HepG2 (cell line): ENCODE measurements around the gene DNAJB2. TPM values are rescaled to one million over a fixed set of nuclear protein-coding genes. Genes with fewer than 3 reads are reported as not detected.
A peak's percentile ranks its signal among the peaks of the same experiment; 100 is the strongest.

Source experiments
- ATAC-seq: fragments of 200-7000 bp; cut with Tn5 transposase; 3 replicates; pipeline ENCODE4 v1.9.1; 2020; ENCODE audit warnings: mild to moderate bottlenecking, moderate library complexity
- BruUV-seq: library from RNA; stranded (reverse); fragments of 400-500 nt; replicated peaks from 2 replicates; lab custom pipeline; 2021; lab: Mats Ljungman, UMichigan
- CTCF ChIA-PET: fragments of 300-600 bp; formaldehyde crosslinking; extraction: SDS; loops from one replicate; lab custom pipeline; 2021; ENCODE audit warnings: low total read pairs, inconsistent platforms, low intra/inter-chr PET ratio; lab: Yijun Ruan, JAX
- POLR2A ChIA-PET: fragments of 350-600 bp; sonication (Branson Sonifier 250); formaldehyde crosslinking; loops from one replicate; lab custom pipeline; 2020; ENCODE audit warnings: antibody characterized with exemption, inconsistent platforms; lab: Yijun Ruan, JAX
- DNase-seq: peaks from one replicate; pipeline ENCODE4 v3.0.0-alpha.2; 2015; ENCODE audit warnings: low spot score
- FAIRE-seq: peaks from 3 replicates; lab custom pipeline; 2011; peaks lifted over from hg19 to GRCh38; lab: Jason Lieb, UNC
- H2AFZ ChIP-seq: one replicate; pipeline ENCODE4 v1.6.1; 2011; ENCODE audit warnings: low read length, inconsistent platforms
- H3K27ac ChIP-seq: fragments of 300-600 bp; 3 replicates; pipeline ENCODE4 v1.8.0; 2011; ENCODE audit warnings: mixed run types, mild to moderate bottlenecking, mixed read lengths, low read length, inconsistent platforms; ENCODE audit not compliant: insufficient read depth; ENCODE audit errors: extremely low read length
- H3K27me3 ChIP-seq, 2 experiments: fragments of 200-600 bp in 1 of 2; 2 replicates in 1 of 2; 3 replicates in 1 of 2; pipeline versions ENCODE4 v1.6.0 to v1.8.0; 2011; ENCODE audit warnings: low read length in 2 of 2, mild to moderate bottlenecking in 2 of 2, moderate library complexity in 2 of 2, inconsistent platforms in 1 of 2; ENCODE audit not compliant: insufficient read depth in 2 of 2, control insufficient read depth in 1 of 2
- H3K36me3 ChIP-seq, 2 experiments: fragments of 200-600 bp in 1 of 2; replicated peaks in 1 of 2; 2 replicates in 1 of 2; 3 replicates in 1 of 2; pipeline versions ENCODE4 v1.5.1 to v1.8.0; 2011; ENCODE audit warnings: low read length in 2 of 2, inconsistent platforms in 1 of 2; ENCODE audit not compliant: insufficient read depth in 2 of 2, control insufficient read depth in 1 of 2
- H3K4me1 ChIP-seq: 2 replicates; pipeline ENCODE4 v1.5.1; 2012; ENCODE audit warnings: low read length, inconsistent platforms; ENCODE audit not compliant: insufficient read depth
- H3K4me2 ChIP-seq: 2 replicates; pipeline ENCODE4 v1.6.0; 2011; ENCODE audit warnings: low read depth, low read length, inconsistent platforms
- H3K4me3 ChIP-seq, 3 experiments: fragments of 200-600 bp in 1 of 3; sonication (generic), shearing (Covaris generic) in 1 of 3; replicated peaks in 1 of 3; 2 replicates each; pipeline ENCODE4 v1.5.1; 2011 to 2016; ENCODE audit warnings: low read length in 3 of 3, inconsistent platforms in 2 of 3, low read depth in 2 of 3, mild to moderate bottlenecking in 2 of 3, control low read depth in 1 of 3, mixed read lengths in 1 of 3; ENCODE audit not compliant: insufficient read depth in 1 of 3
- H3K79me2 ChIP-seq: one replicate; pipeline ENCODE4 v1.6.1; 2011; ENCODE audit warnings: low read length, inconsistent platforms; ENCODE audit not compliant: insufficient read depth
- H3K9ac ChIP-seq: 2 replicates; pipeline ENCODE4 v1.6.0; 2011; ENCODE audit warnings: mild to moderate bottlenecking, low read depth, low read length, inconsistent platforms; ENCODE audit not compliant: insufficient read depth
- H3K9me3 ChIP-seq: 2 replicates; pipeline ENCODE4 v1.5.1; 2012; ENCODE audit warnings: mild to moderate bottlenecking, low read length
- H4K20me1 ChIP-seq: 2 replicates; pipeline ENCODE4 v1.6.0; 2011; ENCODE audit warnings: inconsistent platforms, mild to moderate bottlenecking, low read length, moderate library complexity; ENCODE audit not compliant: insufficient read depth
- ARNT ChIP-seq: fragments of 450-650 bp; IDR thresholded peaks from 2 replicates; pipeline ENCODE4 v1.6.1; 2017
- CBFB ChIP-seq: sonication (generic); formaldehyde crosslinking; IDR thresholded peaks from 2 replicates; pipeline ENCODE4 v1.4.0; 2020; ENCODE audit warnings: missing genetic modification reagents
- CCAR2 ChIP-seq: fragments of 200-400 bp; formaldehyde crosslinking; optimal IDR thresholded peaks from 2 replicates; pipeline ENCODE3; 2018; ENCODE audit warnings: low read depth, mild to moderate bottlenecking, low read length, moderate library complexity
- ESRRA ChIP-seq: sonication (generic); formaldehyde crosslinking; IDR thresholded peaks from 2 replicates; pipeline ENCODE4 v1.5.1; 2020; ENCODE audit warnings: mild to moderate bottlenecking, low read depth, missing genetic modification reagents
- NAIF1 ChIP-seq: sonication (generic); formaldehyde crosslinking; IDR thresholded peaks from 2 replicates; pipeline ENCODE4 v1.5.0; 2020; ENCODE audit warnings: mild to moderate bottlenecking, missing genetic modification reagents, borderline replicate concordance
- ZFP1 ChIP-seq: IDR thresholded peaks from 2 replicates; pipeline ENCODE4 v1.6.1; 2016
- ZNF629 ChIP-seq: sonication (generic); formaldehyde crosslinking; conservative IDR thresholded peaks from 2 replicates; pipeline ENCODE4 v1.5.0; 2020; ENCODE audit warnings: missing genetic modification reagents
- ZNF788 ChIP-seq: sonication (generic); formaldehyde crosslinking; IDR thresholded peaks from 2 replicates; pipeline ENCODE4 v1.5.0; 2020; ENCODE audit warnings: mild to moderate bottlenecking, missing genetic modification reagents, borderline replicate concordance
- WGBS: methylation state at CpG from one replicate; pipeline ENCODE4 v1.1.6; 2017; ENCODE audit warnings: low lambda C conversion rate; 5-methylcytosine and 5-hydroxymethylcytosine counted together
- in situ Hi-C: cut with HindIII; loops from 2 replicates; pipeline ENCODE4 v1.10.0; 2017; ENCODE audit warnings: low pct_unique_long_range_greater_than_20kb; ENCODE audit not compliant: extremely low pct_ligation_motif_present
- intact Hi-C: fragments of 100-400 bp; cut with micrococcal nuclease; formaldehyde crosslinking; loops from one replicate; pipeline ENCODE4 v1.10.0; 2022; ENCODE audit not compliant: unreplicated experiment
- polyA plus RNA-seq, 8 experiments: library from polyadenylated mRNA; depleted of rRNA in 3 of 8; stranded (reverse) in 7 of 8; unstranded in 1 of 8; fragments of >200 nt; fragmentation: Illumina TruSeq in 4 of 8; extraction: Trizol in 4 of 8; gene quantifications; 2 replicates each; pipeline versions ENCODE4 v1.2.1 to v1.2.3, GENCODE V29; 2011 to 2016; ENCODE audit warnings: low read depth in 4 of 8, missing spikeins in 1 of 8, mixed read lengths in 1 of 8; ENCODE audit not compliant: insufficient read depth in 1 of 8
- total RNA-seq, 5 experiments: library from RNA; depleted of rRNA; stranded (reverse); fragments of >200 nt; fragmentation: Illumina TruSeq; extraction: Trizol; gene quantifications; 2 replicates each; pipeline ENCODE4 v1.2.3, GENCODE V29; 2016; ENCODE audit warnings: low read depth in 1 of 5

DNAJB2 gene
- total and polyA plus RNA-seq, 2 of the 13 experiments (the other 11 are each of a cell fraction or from before 2014, with no cell fraction given) = 21.3 to 31.1 TPM

GRCh38 chr2:219293736-219294231 is 14.6 kb downstream of the DNAJB2 start:
- H3K27me3 ChIP-seq = peaks cover 6 to 74% of the 10 kb centered on the region in 2 experiments; a peak in 4 of 5 replicates
- no peak for TF ChIP-seq ARNT
- TF ChIP-seq ZNF629 (CRISPR knock-in tag) = no peak
- TF ChIP-seq CBFB (CRISPR knock-in tag) = no peak
- TF ChIP-seq NAIF1 (CRISPR knock-in tag) = no peak
- TF ChIP-seq ZFP1 (CRISPR knock-in tag) = no peak
- no peak for TF ChIP-seq CCAR2
- no peak for TF ChIP-seq ZNF788
- TF ChIP-seq ESRRA (CRISPR knock-in tag) = no peak
- H3K9me3 ChIP-seq = no peaks in the 10 kb centered on the region
- BruUV-seq = no TSS peak
- no peak for FAIRE-seq
- POLR2A ChIA-PET = interaction anchor here (1.0 to 3.6 kb wide), 6 partner anchors 15 to 117 kb away, joined by 3 to 47 read pairs (median 16); partner anchors contain the start of genes CNPPD1, DNAJB2, GLB1L and STK16
- DNase-seq = no peak
- H3K4me2 ChIP-seq = peak overlapping the region; percentile 87
- in situ Hi-C loops (no loop called here), intact Hi-C loops (loop anchor here (1.0 to 10.0 kb wide), 4 partner anchors 14 to 241 kb away; partner anchors contain the start of genes ABCB6 and DNAJB2)
- CTCF ChIA-PET = interaction anchor here (1.2 to 3.4 kb wide), 6 partner anchors 17 to 134 kb away, joined by 3 to 88 read pairs (median 14); partner anchors contain the start of genes ANKZF1, ATG9A, DNAJB2 and NHEJ1
- peak overlapping the region in 1 of 3 experiments; percentile 81; a peak in 1 of 6 replicates for H3K4me3 ChIP-seq
- H4K20me1 ChIP-seq = no peaks in the 10 kb centered on the region
- 55% methylated on average over 5 of the region's 5 CpGs for WGBS
- no peak overlapping the region for H3K27ac ChIP-seq
- no peak for ATAC-seq
- H3K9ac ChIP-seq = peak overlapping the region; percentile 75; the same call in 1 of the 2 replicates
- no peaks in the 10 kb centered on the region for H3K79me2 ChIP-seq
- peaks cover 32% of the 10 kb centered on the region for H3K4me1 ChIP-seq
- no peaks in the 10 kb centered on the region for H3K36me3 ChIP-seq
- H2AFZ ChIP-seq = peak overlapping the region; percentile 77
